GM18499 (cell line): ENCODE results near the gene GTPBP1.

Source experiments
- ATAC-seq: cut with Tn5 transposase; IDR thresholded peaks from one replicate; pipeline ENCODE4 v1.9.1; 2021; ENCODE audit warnings: moderate number of reproducible peaks; ENCODE audit not compliant: insufficient read depth, unreplicated experiment

GTPBP1 gene

GRCh38 chr22:38705235-38706100 lies at the start of gene GTPBP1:
GTPBP1 (plus strand) TSS chr22:38705944; CDS start chr22:38705956, 12 bp downstream.
- ATAC-seq, result peak; percentile 52

GRCh38 chr22:38656256-38657044 lies 49.3 kb upstream of the GTPBP1 start, which contains the start of the genes CBY1 and FAM227A:
CBY1 (plus strand) TSS chr22:38656638; CDS start chr22:38668055, 11,417 bp downstream.
FAM227A (minus strand) TSS chr22:38656392; CDS start chr22:38650168, 6,224 bp downstream.
- ATAC-seq, result no peak

- no peak for ATAC-seq
Measured at GRCh38 chr22:38657045-38657909, 48.5 kb upstream of the GTPBP1 start.

GRCh38 chr22:38674888-38675287 lies 30.9 kb upstream of the GTPBP1 start:
- no peak for ATAC-seq

GRCh38 chr22:38675833-38676232 lies 29.9 kb upstream of the GTPBP1 start:
- ATAC-seq, result no peak

GRCh38 chr22:38681582-38682335 lies 24.0 kb upstream of the GTPBP1 start, which contains the start of gene TOMM22:
TOMM22 (plus strand) TSS chr22:38681957; CDS start chr22:38681979, 22 bp downstream.
- peak; percentile 60 for ATAC-seq

- ATAC-seq, result no peak
Measured at GRCh38 chr22:38684895-38685294, 20.8 kb upstream of the GTPBP1 start.

- no peak for ATAC-seq
Measured at GRCh38 chr22:38685761-38686160, 20.0 kb upstream of the GTPBP1 start.

GRCh38 chr22:38689651-38690050 lies 16.1 kb upstream of the GTPBP1 start:
- no peak for ATAC-seq

GRCh38 chr22:38694049-38694448 lies 11.7 kb upstream of the GTPBP1 start:
- ATAC-seq, result no peak

GRCh38 chr22:38694940-38695339 lies 10.8 kb upstream of the GTPBP1 start:
- no peak for ATAC-seq

- no peak for ATAC-seq
Measured at GRCh38 chr22:38696606-38697424, 8.9 kb upstream of the GTPBP1 start.

GRCh38 chr22:38697425-38698089 lies 8.2 kb upstream of the GTPBP1 start:
- no peak for ATAC-seq

GRCh38 chr22:38698407-38699094 lies 7.2 kb upstream of the GTPBP1 start:
- ATAC-seq, result no peak

GRCh38 chr22:38699143-38699542 lies 6.6 kb upstream of the GTPBP1 start:
- no peak for ATAC-seq

- no peak for ATAC-seq
Measured at GRCh38 chr22:38699784-38700183, 6.0 kb upstream of the GTPBP1 start.

- ATAC-seq, result no peak
Measured at GRCh38 chr22:38700270-38700788, 5.4 kb upstream of the GTPBP1 start.
